ENCODE measurements around the gene HSFX3.
"Not testable (repeated sequence)": the region's sequence is repeated elsewhere in the genome, so short reads cannot be mapped to it uniquely, and the experiment has no call there.

The HSFX3 gene, protein sequence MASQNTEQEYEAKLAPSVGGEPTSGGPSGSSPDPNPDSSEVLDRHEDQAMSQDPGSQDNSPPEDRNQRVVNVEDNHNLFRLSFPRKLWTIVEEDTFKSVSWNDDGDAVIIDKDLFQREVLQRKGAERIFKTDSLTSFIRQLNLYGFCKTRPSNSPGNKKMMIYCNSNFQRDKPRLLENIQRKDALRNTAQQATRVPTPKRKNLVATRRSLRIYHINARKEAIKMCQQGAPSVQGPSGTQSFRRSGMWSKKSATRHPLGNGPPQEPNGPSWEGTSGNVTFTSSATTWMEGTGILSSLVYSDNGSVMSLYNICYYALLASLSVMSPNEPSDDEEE

DNA sequence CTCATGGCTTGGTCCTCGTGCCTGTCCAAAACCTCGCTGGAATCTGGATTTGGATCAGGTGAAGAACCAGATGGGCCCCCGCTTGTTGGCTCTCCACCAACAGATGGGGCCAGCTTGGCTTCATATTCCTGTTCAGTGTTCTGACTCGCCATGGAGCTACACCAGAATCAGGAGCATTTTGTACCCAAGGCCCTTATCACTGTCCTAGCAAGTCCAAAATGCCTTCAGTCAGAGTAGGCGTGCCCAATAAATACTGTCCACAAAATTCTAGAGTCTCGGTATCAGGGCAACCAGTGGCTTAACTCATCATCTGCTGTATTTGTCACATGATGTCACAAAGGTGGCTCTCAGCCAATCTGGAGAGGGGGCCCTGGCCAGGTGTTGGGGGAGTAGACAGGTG is at the start of gene HSFX3:
TSS of gene HSFX3 (minus strand) at position 224 of the 400 bp plus-strand sequence. CDS start at position 152, 72 bp downstream.
- not testable (repeated sequence) for H3K9me3 ChIP-seq (ENCODE audit: insufficient read depth, low read length, severe bottlenecking); H3K79me2 ChIP-seq (ENCODE audit: insufficient read depth, low read length); ATAC-seq (ENCODE audit: insufficient read depth, low read depth); H4K20me1 ChIP-seq (ENCODE audit: insufficient read depth, low read length); DNase-seq; H3K9ac ChIP-seq (ENCODE audit: low read depth, low read length); H3K27me3 ChIP-seq (ENCODE audit: insufficient read depth, low read length, poor library complexity); H2AFZ ChIP-seq (ENCODE audit: low read depth, low read length); H3K4me2 ChIP-seq (ENCODE audit: insufficient read depth, low read length); H3K4me3 ChIP-seq (ENCODE audit: low read depth in 1 of 2, low read length in 2 of 2); H3K4me1 ChIP-seq (ENCODE audit: insufficient read depth, low read length); H3K27ac ChIP-seq (ENCODE audit: low read length); H3K36me3 ChIP-seq (ENCODE audit: insufficient read depth, low read length)

DNA sequence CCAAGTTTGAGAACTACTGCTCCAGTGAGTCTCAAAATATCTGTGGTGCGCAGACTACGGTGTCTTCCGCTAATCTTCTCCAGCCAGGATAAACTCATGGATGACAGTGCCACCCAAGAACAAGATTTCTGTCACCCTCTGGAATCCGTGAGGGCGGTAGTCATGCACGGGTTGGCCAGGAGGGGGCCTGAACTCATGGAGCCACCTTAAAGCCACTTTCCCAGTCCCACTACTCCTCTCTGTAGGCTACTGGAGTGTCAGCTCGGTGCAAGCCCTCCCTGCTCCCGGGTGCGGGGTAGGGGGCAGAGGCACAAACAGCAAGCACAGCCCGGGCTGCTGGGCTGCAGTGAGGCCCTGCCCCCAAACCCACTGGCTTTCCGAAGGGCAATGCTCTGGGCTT is 48.9 kb upstream of the HSFX3 start:
- not testable (repeated sequence) for H3K27ac ChIP-seq (ENCODE audit: low read length); H3K4me2 ChIP-seq (ENCODE audit: insufficient read depth, low read length); H3K79me2 ChIP-seq (ENCODE audit: insufficient read depth, low read length); H3K4me1 ChIP-seq (ENCODE audit: insufficient read depth, low read length); H3K27me3 ChIP-seq (ENCODE audit: insufficient read depth, low read length, poor library complexity); H3K9me3 ChIP-seq (ENCODE audit: insufficient read depth, low read length, severe bottlenecking); H3K4me3 ChIP-seq (ENCODE audit: low read depth in 1 of 2, low read length in 2 of 2); H3K36me3 ChIP-seq (ENCODE audit: insufficient read depth, low read length); H2AFZ ChIP-seq (ENCODE audit: low read depth, low read length); H4K20me1 ChIP-seq (ENCODE audit: insufficient read depth, low read length); H3K9ac ChIP-seq (ENCODE audit: low read depth, low read length)
- peak; percentile 16 for DNase-seq
- TF ChIP-seq, protein P1, sequence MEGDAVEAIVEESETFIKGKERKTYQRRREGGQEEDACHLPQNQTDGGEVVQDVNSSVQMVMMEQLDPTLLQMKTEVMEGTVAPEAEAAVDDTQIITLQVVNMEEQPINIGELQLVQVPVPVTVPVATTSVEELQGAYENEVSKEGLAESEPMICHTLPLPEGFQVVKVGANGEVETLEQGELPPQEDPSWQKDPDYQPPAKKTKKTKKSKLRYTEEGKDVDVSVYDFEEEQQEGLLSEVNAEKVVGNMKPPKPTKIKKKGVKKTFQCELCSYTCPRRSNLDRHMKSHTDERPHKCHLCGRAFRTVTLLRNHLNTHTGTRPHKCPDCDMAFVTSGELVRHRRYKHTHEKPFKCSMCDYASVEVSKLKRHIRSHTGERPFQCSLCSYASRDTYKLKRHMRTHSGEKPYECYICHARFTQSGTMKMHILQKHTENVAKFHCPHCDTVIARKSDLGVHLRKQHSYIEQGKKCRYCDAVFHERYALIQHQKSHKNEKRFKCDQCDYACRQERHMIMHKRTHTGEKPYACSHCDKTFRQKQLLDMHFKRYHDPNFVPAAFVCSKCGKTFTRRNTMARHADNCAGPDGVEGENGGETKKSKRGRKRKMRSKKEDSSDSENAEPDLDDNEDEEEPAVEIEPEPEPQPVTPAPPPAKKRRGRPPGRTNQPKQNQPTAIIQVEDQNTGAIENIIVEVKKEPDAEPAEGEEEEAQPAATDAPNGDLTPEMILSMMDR (IDR thresholded peaks at IDR 0.05; ENCODE audit: borderline replicate concordance, extremely low read depth, low read length, poor library complexity, severe bottlenecking) = peak; percentile 13
- peak; percentile 70; the same call in 2 of the 3 replicates for ATAC-seq (ENCODE audit: insufficient read depth, low read depth)

DNA sequence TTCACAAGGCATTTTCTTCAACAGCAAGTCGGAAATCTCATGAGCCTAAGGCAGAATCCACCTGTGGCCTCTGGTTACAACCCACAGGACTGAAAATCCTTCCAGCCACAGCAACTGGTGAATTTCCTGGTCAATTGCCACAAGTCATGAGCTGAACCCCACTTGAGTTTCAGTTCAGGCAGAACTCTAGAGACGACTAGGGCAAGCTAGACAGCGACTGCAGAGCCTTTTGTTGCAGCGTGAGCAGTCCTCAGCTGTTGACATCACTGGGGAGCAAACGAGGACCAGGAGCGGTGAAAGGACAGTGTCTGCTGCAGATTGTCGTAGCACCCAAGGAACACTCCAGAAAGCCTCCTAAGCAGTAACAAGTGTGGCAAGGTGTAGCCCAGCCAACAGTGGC is 46.2 kb upstream of the HSFX3 start:
- not testable (repeated sequence) for H3K79me2 ChIP-seq (ENCODE audit: insufficient read depth, low read length); ATAC-seq (ENCODE audit: insufficient read depth, low read depth)

DNA sequence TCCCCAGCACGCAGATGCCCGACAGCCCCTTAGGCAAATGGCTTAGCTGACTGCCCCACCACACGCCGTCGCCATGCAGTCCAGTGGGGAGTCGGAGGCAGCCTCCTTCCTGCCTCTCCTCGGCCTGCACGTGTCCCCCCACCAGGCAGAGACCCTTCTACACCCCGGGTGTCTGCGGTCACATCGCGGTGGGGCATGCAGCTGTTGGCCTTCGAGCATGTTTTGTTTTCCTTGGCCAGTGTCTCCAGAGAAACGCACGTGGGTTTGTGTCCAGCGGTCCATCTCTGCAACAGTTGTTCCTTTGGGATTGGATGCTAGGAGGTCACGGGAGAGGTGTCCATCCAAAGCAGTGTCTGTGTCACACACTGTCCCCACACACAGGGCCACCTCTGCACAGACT is 45.5 kb upstream of the HSFX3 start, which contains the start of gene HSFX2:
TSS of gene HSFX2 (minus strand) at position 101 of the 400 bp plus-strand sequence. CDS start 614 bp downstream, outside the sequence.
- not testable (repeated sequence) for H3K36me3 ChIP-seq (ENCODE audit: insufficient read depth, low read length); H3K27me3 ChIP-seq (ENCODE audit: insufficient read depth, low read length, poor library complexity)

More for the DNA sequence above, 46.2 kb upstream of the HSFX3 start:
- H3K36me3 ChIP-seq (ENCODE audit: insufficient read depth, low read length); H3K4me2 ChIP-seq (ENCODE audit: insufficient read depth, low read length); H3K9me3 ChIP-seq (ENCODE audit: insufficient read depth, low read length, severe bottlenecking); DNase-seq; H2AFZ ChIP-seq (ENCODE audit: low read depth, low read length); H3K27ac ChIP-seq (ENCODE audit: low read length); H3K27me3 ChIP-seq (ENCODE audit: insufficient read depth, low read length, poor library complexity); H4K20me1 ChIP-seq (ENCODE audit: insufficient read depth, low read length); H3K4me3 ChIP-seq (ENCODE audit: low read depth in 1 of 2, low read length in 2 of 2); H3K4me1 ChIP-seq (ENCODE audit: insufficient read depth, low read length); H3K9ac ChIP-seq (ENCODE audit: low read depth, low read length): not testable (repeated sequence)

DNA sequence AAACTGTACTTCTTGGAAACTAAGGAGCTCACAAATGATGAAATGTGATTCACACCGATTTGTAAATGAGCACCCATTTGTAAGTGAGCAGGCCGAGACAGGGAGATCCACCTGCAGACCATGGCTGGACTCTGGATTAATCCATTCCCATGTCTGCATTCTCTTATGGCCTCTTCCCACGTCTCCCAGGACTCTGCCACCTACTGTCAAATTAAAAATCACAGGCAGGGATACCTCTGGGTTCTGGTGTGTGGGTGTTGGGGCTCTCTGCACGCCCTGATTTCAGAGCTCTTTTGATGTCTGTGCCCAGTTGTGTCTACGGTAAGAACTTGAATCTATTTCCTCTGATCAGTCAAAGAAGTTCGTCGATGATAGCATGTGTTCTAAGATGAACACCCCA is 41.3 kb upstream of the HSFX3 start:
- not testable (repeated sequence) for H3K79me2 ChIP-seq (ENCODE audit: insufficient read depth, low read length); H3K4me2 ChIP-seq (ENCODE audit: insufficient read depth, low read length); ATAC-seq (ENCODE audit: insufficient read depth, low read depth); H3K9ac ChIP-seq (ENCODE audit: low read depth, low read length); H2AFZ ChIP-seq (ENCODE audit: low read depth, low read length); H3K27ac ChIP-seq (ENCODE audit: low read length); H3K27me3 ChIP-seq (ENCODE audit: insufficient read depth, low read length, poor library complexity); H3K4me3 ChIP-seq (ENCODE audit: low read depth in 1 of 2, low read length in 2 of 2); H3K4me1 ChIP-seq (ENCODE audit: insufficient read depth, low read length); H3K36me3 ChIP-seq (ENCODE audit: insufficient read depth, low read length); DNase-seq; H4K20me1 ChIP-seq (ENCODE audit: insufficient read depth, low read length); H3K9me3 ChIP-seq (ENCODE audit: insufficient read depth, low read length, severe bottlenecking)

More for the DNA sequence above, 45.5 kb upstream of the HSFX3 start, which contains the start of gene HSFX2:
- H3K9ac ChIP-seq (ENCODE audit: low read depth, low read length); H3K4me2 ChIP-seq (ENCODE audit: insufficient read depth, low read length); H3K4me3 ChIP-seq (ENCODE audit: low read depth in 1 of 2, low read length in 2 of 2); ATAC-seq (ENCODE audit: insufficient read depth, low read depth); H4K20me1 ChIP-seq (ENCODE audit: insufficient read depth, low read length); H3K27ac ChIP-seq (ENCODE audit: low read length); H3K79me2 ChIP-seq (ENCODE audit: insufficient read depth, low read length); H3K4me1 ChIP-seq (ENCODE audit: insufficient read depth, low read length); DNase-seq; H2AFZ ChIP-seq (ENCODE audit: low read depth, low read length); H3K9me3 ChIP-seq (ENCODE audit: insufficient read depth, low read length, severe bottlenecking): not testable (repeated sequence)

DNA sequence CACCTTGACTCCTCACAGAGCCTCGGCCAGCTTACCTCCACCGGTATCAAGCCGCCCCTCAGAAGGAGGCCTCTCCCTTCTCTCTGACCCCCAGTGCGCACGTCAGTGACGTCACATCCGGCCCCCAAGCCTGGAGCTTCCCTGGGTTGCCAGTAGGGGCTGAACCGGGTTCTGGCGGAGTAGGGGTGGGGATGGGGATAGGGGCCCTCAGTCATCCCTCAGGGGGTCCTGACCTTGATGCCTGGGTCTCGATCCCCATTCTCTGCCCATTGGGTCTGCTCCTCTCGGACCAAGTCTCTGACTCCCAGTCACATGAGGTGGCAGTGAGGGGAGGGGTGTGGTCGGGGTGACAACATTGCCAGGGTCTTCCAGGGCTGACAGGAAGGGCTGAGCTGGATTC is 37.6 kb upstream of the HSFX3 start, which contains the start of gene MAGEA9B:
TSS of gene MAGEA9B (minus strand) at position 101 of the 400 bp plus-strand sequence. CDS start 4,280 bp downstream, outside the sequence.
- not testable (repeated sequence) for H2AFZ ChIP-seq (ENCODE audit: low read depth, low read length); ATAC-seq (ENCODE audit: insufficient read depth, low read depth); H3K4me2 ChIP-seq (ENCODE audit: insufficient read depth, low read length); H3K27me3 ChIP-seq (ENCODE audit: insufficient read depth, low read length, poor library complexity); H3K4me3 ChIP-seq (ENCODE audit: low read depth in 1 of 2, low read length in 2 of 2); H3K36me3 ChIP-seq (ENCODE audit: insufficient read depth, low read length); DNase-seq; H3K9ac ChIP-seq (ENCODE audit: low read depth, low read length); H3K9me3 ChIP-seq (ENCODE audit: insufficient read depth, low read length, severe bottlenecking); H3K79me2 ChIP-seq (ENCODE audit: insufficient read depth, low read length); H4K20me1 ChIP-seq (ENCODE audit: insufficient read depth, low read length); H3K4me1 ChIP-seq (ENCODE audit: insufficient read depth, low read length); H3K27ac ChIP-seq (ENCODE audit: low read length)

DNA sequence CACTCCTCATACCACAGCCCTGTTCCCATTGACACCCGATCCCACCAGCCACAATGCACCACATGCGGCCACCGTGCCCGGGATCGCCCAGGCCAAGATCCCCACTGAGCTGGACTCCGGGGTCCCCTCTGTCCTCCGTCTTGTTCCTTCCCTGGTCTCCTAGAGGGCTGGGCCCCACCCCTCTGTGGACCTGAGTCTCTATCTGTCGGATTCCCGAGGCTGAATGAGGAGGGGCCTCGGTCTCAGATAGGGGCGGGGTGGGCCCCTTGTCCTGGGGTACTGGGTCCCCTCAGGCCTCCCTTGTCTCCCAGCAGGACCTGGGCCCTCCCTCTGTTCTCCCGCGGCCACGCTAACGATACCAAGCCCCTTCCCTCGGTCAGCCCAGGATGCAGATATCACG is 35.9 kb upstream of the HSFX3 start:
- not testable (repeated sequence) for ATAC-seq (ENCODE audit: insufficient read depth, low read depth); H3K4me1 ChIP-seq (ENCODE audit: insufficient read depth, low read length); H3K9me3 ChIP-seq (ENCODE audit: insufficient read depth, low read length, severe bottlenecking); H2AFZ ChIP-seq (ENCODE audit: low read depth, low read length); H3K79me2 ChIP-seq (ENCODE audit: insufficient read depth, low read length); H3K4me2 ChIP-seq (ENCODE audit: insufficient read depth, low read length); H3K27me3 ChIP-seq (ENCODE audit: insufficient read depth, low read length, poor library complexity); H3K9ac ChIP-seq (ENCODE audit: low read depth, low read length); H3K36me3 ChIP-seq (ENCODE audit: insufficient read depth, low read length); H3K4me3 ChIP-seq (ENCODE audit: low read depth in 1 of 2, low read length in 2 of 2); H3K27ac ChIP-seq (ENCODE audit: low read length); H4K20me1 ChIP-seq (ENCODE audit: insufficient read depth, low read length); DNase-seq

Data from DND-41 (cell line).